Neural crest cell (in vitro differentiated cells): ENCODE measurements around the gene ZNF254. TPM values are rescaled to one million over a fixed set of nuclear protein-coding genes. Genes with fewer than 3 reads are reported as not detected.

Source experiments
- DNase-seq: peaks from one replicate; pipeline ENCODE4 v3.0.0; 2021; ENCODE audit warnings: low read depth, mixed read lengths, low spot score
- H3K27ac Mint-ChIP-seq: one replicate; pipeline ENCODE4 v1.8.0; 2021; ENCODE audit warnings: mild to moderate bottlenecking, mixed read lengths; ENCODE audit not compliant: unreplicated experiment
- H3K27me3 Mint-ChIP-seq: 2 replicates; pipeline ENCODE4 v1.8.0; 2021; ENCODE audit warnings: low read depth, mild to moderate bottlenecking, mixed read lengths
- H3K36me3 Mint-ChIP-seq: 2 replicates; pipeline ENCODE4 v1.8.0; 2021; ENCODE audit warnings: low read depth, mild to moderate bottlenecking, mixed read lengths
- H3K4me1 Mint-ChIP-seq: 2 replicates; pipeline ENCODE4 v1.8.0; 2021; ENCODE audit warnings: mixed read lengths
- H3K4me3 Mint-ChIP-seq: one replicate; pipeline ENCODE4 v1.8.0; 2021; ENCODE audit warnings: mild to moderate bottlenecking, mixed read lengths
- H3K9me3 Mint-ChIP-seq: 2 replicates; pipeline ENCODE4 v1.8.0; 2021; ENCODE audit warnings: mixed read lengths
- total RNA-seq: library from RNA; stranded (reverse); gene quantifications from 2 replicates; pipeline ENCODE4 v1.2.1, GENCODE V29; 2021
- TF ChIP-seq, protein P1 (sequence below): fragments of 200-600 bp; sonication (generic); conservative IDR thresholded peaks from 2 replicates; pipeline ENCODE4 v1.5.0; 2021; ENCODE audit warnings: antibody characterized with exemption, mild to moderate bottlenecking

ZNF254 gene
- total RNA-seq, 1 donor from 2014 or later, result 36.8 TPM

DNA sequence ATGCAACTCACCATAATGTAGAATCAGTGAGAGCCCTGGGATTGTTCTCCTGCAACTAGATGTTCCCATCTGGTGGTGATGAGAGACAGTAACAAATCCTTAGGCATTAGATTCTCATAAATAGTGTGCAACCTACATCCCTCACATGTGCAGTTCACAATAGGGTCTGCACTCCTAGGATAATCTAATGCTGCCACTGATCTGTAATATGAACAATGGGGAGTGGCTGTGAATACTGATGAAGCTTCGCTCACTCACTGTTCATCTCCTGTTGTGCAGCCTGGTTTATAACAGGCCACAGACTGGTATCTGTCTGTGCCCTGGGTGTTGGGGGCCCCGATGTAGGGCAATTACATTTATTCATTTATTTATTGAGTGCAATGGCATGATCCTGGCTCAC lies 86.9 kb downstream of the ZNF254 start:
- H3K9me3 Mint-ChIP-seq, result peaks cover 17% of the 10 kb centered on the region
- H3K4me1 Mint-ChIP-seq, result no peaks in the 10 kb centered on the region
- H3K27me3 Mint-ChIP-seq, result no peaks in the 10 kb centered on the region
- no peak overlapping the region for H3K27ac Mint-ChIP-seq
- TF ChIP-seq, protein P1, sequence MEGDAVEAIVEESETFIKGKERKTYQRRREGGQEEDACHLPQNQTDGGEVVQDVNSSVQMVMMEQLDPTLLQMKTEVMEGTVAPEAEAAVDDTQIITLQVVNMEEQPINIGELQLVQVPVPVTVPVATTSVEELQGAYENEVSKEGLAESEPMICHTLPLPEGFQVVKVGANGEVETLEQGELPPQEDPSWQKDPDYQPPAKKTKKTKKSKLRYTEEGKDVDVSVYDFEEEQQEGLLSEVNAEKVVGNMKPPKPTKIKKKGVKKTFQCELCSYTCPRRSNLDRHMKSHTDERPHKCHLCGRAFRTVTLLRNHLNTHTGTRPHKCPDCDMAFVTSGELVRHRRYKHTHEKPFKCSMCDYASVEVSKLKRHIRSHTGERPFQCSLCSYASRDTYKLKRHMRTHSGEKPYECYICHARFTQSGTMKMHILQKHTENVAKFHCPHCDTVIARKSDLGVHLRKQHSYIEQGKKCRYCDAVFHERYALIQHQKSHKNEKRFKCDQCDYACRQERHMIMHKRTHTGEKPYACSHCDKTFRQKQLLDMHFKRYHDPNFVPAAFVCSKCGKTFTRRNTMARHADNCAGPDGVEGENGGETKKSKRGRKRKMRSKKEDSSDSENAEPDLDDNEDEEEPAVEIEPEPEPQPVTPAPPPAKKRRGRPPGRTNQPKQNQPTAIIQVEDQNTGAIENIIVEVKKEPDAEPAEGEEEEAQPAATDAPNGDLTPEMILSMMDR, result no peak
- no peak overlapping the region for H3K4me3 Mint-ChIP-seq
- DNase-seq, result no peak
- peaks cover 26% of the 10 kb centered on the region for H3K36me3 Mint-ChIP-seq

DNA sequence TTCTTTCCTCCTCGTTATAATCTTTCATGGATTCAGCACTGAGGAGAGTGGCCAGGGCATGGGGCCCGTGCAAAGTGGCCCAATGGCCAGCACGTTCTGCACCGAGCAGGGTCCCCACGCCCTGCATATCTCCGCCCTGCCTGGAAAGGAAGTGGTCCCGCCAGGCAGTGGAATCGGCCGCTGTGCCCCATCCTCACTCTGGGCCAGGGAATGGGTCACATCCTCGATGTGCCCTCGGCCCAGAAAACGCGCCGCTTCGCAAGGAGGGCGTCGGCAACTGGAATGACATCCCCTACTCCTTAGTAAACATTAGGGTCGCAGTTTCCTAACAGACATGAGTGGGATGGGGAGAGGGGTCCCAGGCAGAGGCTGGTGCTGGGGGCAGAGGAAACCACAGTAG lies 90.7 kb downstream of the ZNF254 start:
- no peaks in the 10 kb centered on the region for H3K4me1 Mint-ChIP-seq
- TF ChIP-seq, protein P1, result no peak
- no peaks in the 10 kb centered on the region for H3K27me3 Mint-ChIP-seq
- peaks cover 17% of the 10 kb centered on the region for H3K9me3 Mint-ChIP-seq
- H3K4me3 Mint-ChIP-seq, result no peak overlapping the region
- peaks cover 13% of the 10 kb centered on the region for H3K36me3 Mint-ChIP-seq
- H3K27ac Mint-ChIP-seq, result no peak overlapping the region
- no peak for DNase-seq

DNA sequence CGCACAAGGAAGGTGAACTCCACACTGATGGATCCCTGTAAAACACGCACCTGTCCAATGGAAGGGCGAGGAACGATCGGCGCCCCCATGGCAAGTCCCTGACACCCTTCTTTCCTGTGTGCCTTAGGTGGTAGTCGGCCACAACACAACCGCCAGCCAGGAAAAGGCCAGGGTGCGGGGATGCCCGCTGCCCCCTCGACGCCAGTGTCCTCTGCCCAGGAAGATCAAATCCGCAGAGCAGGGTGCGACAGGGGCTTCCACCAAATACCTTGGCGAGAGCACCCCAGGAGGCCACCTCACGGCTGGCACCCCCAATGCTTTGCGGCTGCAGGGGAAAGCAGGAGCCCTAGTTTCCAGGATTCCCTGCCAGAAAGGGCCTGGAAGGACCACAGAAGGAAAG lies 91.2 kb downstream of the ZNF254 start:
- no peak overlapping the region for H3K4me3 Mint-ChIP-seq
- no peak for DNase-seq
- no peaks in the 10 kb centered on the region for H3K4me1 Mint-ChIP-seq
- no peaks in the 10 kb centered on the region for H3K27me3 Mint-ChIP-seq
- TF ChIP-seq, protein P1, result no peak
- H3K27ac Mint-ChIP-seq, result no peak overlapping the region
- peaks cover 17% of the 10 kb centered on the region for H3K9me3 Mint-ChIP-seq
- peaks cover 12% of the 10 kb centered on the region for H3K36me3 Mint-ChIP-seq

Other genes starting within 250 kb of the ZNF254 start
- 0.37 and 0.59 TPM in 2 replicates for gene ZNF726, start 172.3 kb upstream of the ZNF254 start, total RNA-seq